ENCODE results near the gene ANXA2R. TPM values are rescaled to one million over a fixed set of nuclear protein-coding genes. Genes with fewer than 3 reads are reported as not detected.
A peak's percentile ranks its signal among the peaks of the same experiment; 100 is the strongest.

ANXA2R gene
- total and polyA plus RNA-seq, 9 of the 15 experiments (the other 6 are each of a cell fraction or from before 2014, with no cell fraction given) = 2.1 to 4.8 (median 3.4) TPM

- peak; percentile 70; the same call in 1 of the 2 replicates for TF ChIP-seq THAP12 (CRISPR knock-in tag; IDR thresholded peaks at IDR 0.05)
- peak; percentile 62; the same call in 1 of the 2 replicates for TF ChIP-seq SUPT5H (IDR thresholded peaks at IDR 0.05)
- TF ChIP-seq XRCC5 (IDR thresholded peaks at IDR 0.05; ENCODE audit: low read depth, low read length) = 0 out of 2 replicates have a peak, but pooled peaks have one; percentile 45
- peak; percentile 43; the same call in 1 of the 2 replicates for TF ChIP-seq L3MBTL2 (IDR thresholded peaks at IDR 0.05)
- TF ChIP-seq PHF8 (IDR thresholded peaks at IDR 0.05; ENCODE audit: borderline replicate concordance, low read length) = peak; percentile 45; the same call in 1 of the 2 replicates
- TF ChIP-seq SMAD3 (CRISPR knock-in tag; conservative IDR thresholded peaks at IDR 0.05) = peak; percentile 45; the same call in 1 of the 2 replicates
- TF ChIP-seq CTCF (IDR thresholded peaks at IDR 0.05 in 2 of 3, conservative IDR thresholded peaks at IDR 0.05 in 1 of 3; ENCODE audit: insufficient read depth in 2 of 3, low read depth in 1 of 3, low read length in 3 of 3) = peak; percentile 94 to 97 (median 95)
- peak; percentile 14 to 51; a peak in 1 of 4 replicates for TF ChIP-seq ARNT (IDR thresholded peaks at IDR 0.05)
- TF ChIP-seq ETV1 (tag; conservative IDR thresholded peaks at IDR 0.05; ENCODE audit: low read depth) = peak; percentile 81
- TF ChIP-seq TBP (optimal IDR thresholded peaks at IDR 0.05; ENCODE audit: low read depth, low read length) = peak; percentile 63
- TF ChIP-seq RAD21 (CRISPR knock-in tag; conservative IDR thresholded peaks at IDR 0.05 in 1 of 2, IDR thresholded peaks at IDR 0.05 in 1 of 2) = peak; percentile 68 to 80
- no peak for TF ChIP-seq HMG20A (CRISPR knock-in tag; conservative IDR thresholded peaks at IDR 0.05)
- TF ChIP-seq HDAC2 (IDR thresholded peaks at IDR 0.05) = 0 out of 2 replicates have a peak, but pooled peaks have one; percentile 35
- TF ChIP-seq SIN3A (IDR thresholded peaks at IDR 0.05; ENCODE audit: borderline replicate concordance in 2 of 2, control insufficient read depth in 1 of 2, low read depth in 2 of 2, low read length in 2 of 2) = peak in 1 of 2 experiments; percentile 56; a peak in 1 of 4 replicates
- TF ChIP-seq HNRNPH1 (optimal IDR thresholded peaks at IDR 0.05; ENCODE audit: low read depth, low read length) = no peak
- no peak; the same call in 1 of the 2 replicates for TF ChIP-seq DNMT1 (IDR thresholded peaks at IDR 0.05)
- peak; percentile 8 for TF ChIP-seq HDAC3 (IDR thresholded peaks at IDR 0.05; ENCODE audit: borderline replicate concordance, partially characterized antibody)
- peak; percentile 66 for TF ChIP-seq SP1 (CRISPR knock-in tag; IDR thresholded peaks at IDR 0.05)
- TF ChIP-seq RAD51 (IDR thresholded peaks at IDR 0.05; ENCODE audit: borderline replicate concordance, low read depth) = 0 out of 2 replicates have a peak, but pooled peaks have one; percentile 12
- peak; percentile 71 for TF ChIP-seq RB1 (IDR thresholded peaks at IDR 0.05; ENCODE audit: low read depth)
- peak; percentile 18; the same call in 1 of the 2 replicates for TF ChIP-seq ZNF76 (CRISPR knock-in tag; IDR thresholded peaks at IDR 0.05; ENCODE audit: borderline replicate concordance)
Observed at GRCh38 chr5:42994555-42995359, 45.4 kb downstream of the ANXA2R start (continued).

Measured in K562 (cell line).